HepG2 (cell line): ENCODE data around the gene MAGEB17.

ENCODE experiments used
- ARID5B ChIP-seq: IDR thresholded peaks from 2 replicates; pipeline ENCODE4 v1.4.0; 2020; ENCODE audit warnings: mild to moderate bottlenecking, missing genetic modification reagents
- BCLAF1 ChIP-seq: fragments of 450-650 bp; IDR thresholded peaks from 2 replicates; pipeline ENCODE4 v1.6.1; 2017; ENCODE audit warnings: mild to moderate bottlenecking
- CAMTA2 ChIP-seq: sonication (generic); formaldehyde crosslinking; IDR thresholded peaks from 2 replicates; pipeline ENCODE4 v1.4.0; 2020; ENCODE audit warnings: mild to moderate bottlenecking, missing genetic modification reagents, borderline replicate concordance
- CBX5 ChIP-seq: sonication (generic); formaldehyde crosslinking; IDR thresholded peaks from 2 replicates; pipeline ENCODE4 v1.4.0; 2020; ENCODE audit warnings: missing genetic modification reagents, borderline replicate concordance
- GABPB1 ChIP-seq: IDR thresholded peaks from 2 replicates; pipeline ENCODE4 v1.6.1; 2016; ENCODE audit warnings: mild to moderate bottlenecking, missing genetic modification reagents, moderate library complexity, missing compliant biosample characterization
- MNT ChIP-seq: fragments of 450-650 bp; IDR thresholded peaks from 2 replicates; pipeline ENCODE4 v1.6.1; 2016
- SAFB2 ChIP-seq: sonication (generic); formaldehyde crosslinking; IDR thresholded peaks from 2 replicates; pipeline ENCODE4 v1.5.1; 2020; ENCODE audit warnings: missing genetic modification reagents, low read depth, mild to moderate bottlenecking, borderline replicate concordance
- SMARCC2 ChIP-seq: fragments of 450-650 bp; IDR thresholded peaks from 2 replicates; pipeline ENCODE4 v1.6.1; 2017; ENCODE audit warnings: antibody characterized with exemption, mild to moderate bottlenecking
- TEAD2 ChIP-seq: sonication (generic); formaldehyde crosslinking; IDR thresholded peaks from 2 replicates; pipeline ENCODE4 v1.9.0; 2021; ENCODE audit warnings: missing genetic modification reagents
- TFAP4 ChIP-seq: sonication (generic); IDR thresholded peaks from 2 replicates; pipeline ENCODE4 v1.6.1; 2016; ENCODE audit warnings: low read depth, borderline replicate concordance

- no peak for TF ChIP-seq SAFB2
- no peak for TF ChIP-seq CAMTA2 (CRISPR knock-in tag)
- no peak for TF ChIP-seq TFAP4
- TF ChIP-seq SMARCC2: no peak
- no peak for TF ChIP-seq BCLAF1
- no peak for TF ChIP-seq CBX5
- TF ChIP-seq ARID5B (CRISPR knock-in tag): no peak
- TF ChIP-seq MNT: no peak
- no peak for TF ChIP-seq GABPB1 (CRISPR knock-in tag)
- no peak for TF ChIP-seq TEAD2
These were observed 26.3 kb upstream of the MAGEB17 start for GRCh38 chrX:16140983-16141382.
